Measurements from ENCODE around the gene IDE.

DNA sequence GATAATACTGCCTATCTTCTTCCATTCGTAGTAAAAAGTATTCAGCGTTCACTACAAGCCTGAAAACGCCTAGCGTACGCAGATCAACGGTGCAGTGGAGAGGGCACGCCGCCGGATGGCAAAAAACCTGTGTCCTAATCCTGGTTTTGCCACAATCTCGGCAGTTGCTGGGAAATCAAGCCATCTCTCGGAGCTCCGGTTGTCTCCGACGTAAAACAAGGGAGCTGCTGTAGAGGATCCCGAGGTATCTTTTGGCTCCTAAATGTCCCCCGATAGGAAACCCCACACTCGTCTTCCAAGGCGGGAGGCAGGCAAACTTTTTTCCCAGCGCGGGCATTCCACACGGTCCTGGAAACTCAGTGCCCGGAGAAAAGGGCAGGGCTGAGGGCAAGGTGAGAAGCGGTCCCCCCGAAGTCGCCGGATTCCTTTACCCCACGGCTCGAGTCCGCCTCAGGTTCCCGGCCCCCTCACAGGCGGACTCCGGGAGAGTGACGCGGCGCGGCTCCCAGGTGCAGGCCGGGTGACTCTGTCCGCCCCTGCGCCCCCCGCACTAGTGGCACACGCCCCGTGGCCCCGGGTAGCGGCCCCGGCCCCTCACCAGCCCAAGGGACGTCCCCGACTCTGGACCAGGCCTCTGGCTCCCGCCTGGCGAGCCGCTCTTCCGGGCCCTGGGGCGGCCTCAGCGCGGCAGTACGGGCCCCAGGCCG lies 649 bp downstream of the IDE start:
- TF ChIP-seq, protein P1, sequence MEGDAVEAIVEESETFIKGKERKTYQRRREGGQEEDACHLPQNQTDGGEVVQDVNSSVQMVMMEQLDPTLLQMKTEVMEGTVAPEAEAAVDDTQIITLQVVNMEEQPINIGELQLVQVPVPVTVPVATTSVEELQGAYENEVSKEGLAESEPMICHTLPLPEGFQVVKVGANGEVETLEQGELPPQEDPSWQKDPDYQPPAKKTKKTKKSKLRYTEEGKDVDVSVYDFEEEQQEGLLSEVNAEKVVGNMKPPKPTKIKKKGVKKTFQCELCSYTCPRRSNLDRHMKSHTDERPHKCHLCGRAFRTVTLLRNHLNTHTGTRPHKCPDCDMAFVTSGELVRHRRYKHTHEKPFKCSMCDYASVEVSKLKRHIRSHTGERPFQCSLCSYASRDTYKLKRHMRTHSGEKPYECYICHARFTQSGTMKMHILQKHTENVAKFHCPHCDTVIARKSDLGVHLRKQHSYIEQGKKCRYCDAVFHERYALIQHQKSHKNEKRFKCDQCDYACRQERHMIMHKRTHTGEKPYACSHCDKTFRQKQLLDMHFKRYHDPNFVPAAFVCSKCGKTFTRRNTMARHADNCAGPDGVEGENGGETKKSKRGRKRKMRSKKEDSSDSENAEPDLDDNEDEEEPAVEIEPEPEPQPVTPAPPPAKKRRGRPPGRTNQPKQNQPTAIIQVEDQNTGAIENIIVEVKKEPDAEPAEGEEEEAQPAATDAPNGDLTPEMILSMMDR (IDR thresholded peaks at IDR 0.05): peak in 3 of 5 experiments; percentile 21 to 38 (median 24)
- TF ChIP-seq POLR2AphosphoS5 (IDR thresholded peaks at IDR 0.05) (no peak), EP300 (IDR thresholded peaks at IDR 0.05; ENCODE audit: low read depth) (no peak)

Measured in transverse colon (tissue), 4 donors.